HAP-1 (cell line): Measurements from ENCODE around the gene RNASEH2A.

ENCODE experiments used
- DNase-seq, 2 experiments: peaks; one replicate each; pipeline ENCODE4 v3.0.0-alpha.2; 2016 to 2020; ENCODE audit warnings: low spot score in 2 of 2
- H3K27me3 ChIP-seq: fragments of 250-450 bp; sonication (Bioruptor Pico); 2 replicates; pipeline ENCODE4 v1.5.1; 2020; ENCODE audit warnings: low read depth, mild to moderate bottlenecking, moderate library complexity
- H3K36me3 ChIP-seq: fragments of 250-450 bp; sonication (Bioruptor Pico); replicated peaks from 2 replicates; pipeline ENCODE4 v1.5.1; 2020; ENCODE audit warnings: mild to moderate bottlenecking
- H3K4me1 ChIP-seq: fragments of 250-450 bp; sonication (Bioruptor Pico); 2 replicates; pipeline ENCODE4 v1.5.1; 2020; ENCODE audit warnings: mild to moderate bottlenecking
- H3K4me3 ChIP-seq: fragments of 250-450 bp; sonication (Bioruptor Pico); 2 replicates; pipeline ENCODE4 v1.5.1; 2020; ENCODE audit warnings: mild to moderate bottlenecking, moderate library complexity
- H3K9me3 ChIP-seq: fragments of 250-450 bp; sonication (Bioruptor Pico); 2 replicates; pipeline ENCODE4 v1.5.1; 2020; ENCODE audit warnings: mild to moderate bottlenecking, moderate library complexity
- in situ Hi-C: fragments of 300-500 bp; cut with MboI; formaldehyde crosslinking; loops from 3 replicates; pipeline ENCODE4 v1.14.3; 2020; ENCODE audit warnings: low sequenced_read_pairs, inconsistent platforms, mixed read lengths

RNASEH2A gene

DNA sequence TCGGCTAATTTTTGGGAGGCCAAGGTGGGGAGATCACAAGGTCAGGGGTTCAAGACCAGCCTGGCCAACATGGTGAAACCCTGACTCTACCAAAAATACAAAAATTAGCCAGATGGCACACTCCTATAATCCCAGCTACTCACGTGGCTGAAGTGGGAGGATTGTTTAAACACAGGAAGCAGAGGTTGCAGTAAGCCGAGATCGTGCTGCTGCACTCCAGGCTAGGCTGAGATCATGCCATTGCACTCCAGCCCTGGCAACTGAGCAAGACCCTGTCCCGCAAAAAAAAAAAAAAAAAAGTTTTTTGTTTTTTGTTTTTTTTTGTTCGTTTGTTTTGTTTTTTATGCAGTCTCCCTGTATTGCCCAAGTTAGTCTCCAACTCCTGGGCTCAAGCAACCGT lies 53.2 kb downstream of the RNASEH2A start:
- H3K36me3 ChIP-seq, result peaks cover 19% of the 10 kb centered on the region
- no peak overlapping the region for H3K4me3 ChIP-seq
- H3K4me1 ChIP-seq, result no peaks in the 10 kb centered on the region
- no peak for DNase-seq
- no peaks in the 10 kb centered on the region for H3K27me3 ChIP-seq
- no peaks in the 10 kb centered on the region for H3K9me3 ChIP-seq
- in situ Hi-C loops, result no loop called here
